Heart left ventricle (tissue), 13 donors: ENCODE measurements around the gene TXNDC8.

Experiments
- CTCF ChIP-seq, 12 donors: fragments of 200-600 bp; sonication (generic) in 4 of 12; IDR thresholded peaks; one replicate each; pipeline versions ENCODE4 v1.5.0 to v1.8.0; 2018 to 2022; ENCODE audit warnings: antibody characterized with exemption in 12 of 12, mild to moderate bottlenecking in 5 of 12
- POLR2A ChIP-seq, 2 donors: fragments of 450-650 bp; IDR thresholded peaks; one replicate each; pipeline ENCODE4 v1.6.1; 2017; ENCODE audit warnings: antibody characterized with exemption in 2 of 2, mild to moderate bottlenecking in 2 of 2, moderate library complexity in 2 of 2
- donor health status: ischemic (EF 13 %, LVEDD 7.1; RV severe dilation, severe dysfunction).
- donor health status: DM: no; HTN: yes; CAD: no.
- donor health status: DM: no; HTN: no; CAD: no.
- donor health status: ischemic (EF 25% LVEDD 6.9; RV normal size, moderate dysfunction).
- donor health status: ischemic (EF 25% LVEDD 5.7; RV mildly dilated, moderate dysfunction).
- donor health status: ischemic (EF 35%, LVEDD 5.7; RV mildly dilated, moderate dysfunction).
- donor health status: nonischemic (EF 11% LVEDD 7.7; RV severe dilation, severe dysfunction).
- donor health status: DM: yes; HTN: yes; CAD: no.
- donor health status: PGD.
- donor health status: ischemic (EF 29% LVEDD 5.4; RV normal size, mild dysfunction).
- donor health status: nonischemic (EF 23%, LVEDD 6.1; RV moderate dilation, normal function).

DNA sequence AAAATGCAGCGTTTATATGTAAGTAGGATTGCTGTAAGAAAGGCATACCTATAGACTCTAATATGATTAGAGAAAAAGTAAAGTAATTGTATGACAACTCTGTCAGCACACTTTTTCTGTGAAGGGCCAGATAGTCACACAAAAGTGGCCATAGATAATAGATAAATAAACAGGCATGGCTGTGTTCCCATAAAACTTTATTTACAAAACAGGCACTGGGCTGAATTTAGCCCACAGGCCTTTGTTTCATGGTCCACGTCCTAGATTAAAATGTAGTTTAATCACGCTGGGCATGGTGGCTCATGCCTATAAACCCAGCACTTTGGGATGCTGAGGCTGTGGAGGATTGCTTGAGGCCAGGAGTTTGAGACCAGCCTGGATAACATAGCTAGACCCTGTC, 8.7 kb upstream of the TXNDC8 start:
- TF ChIP-seq POLR2A (IDR thresholded peaks at IDR 0.05) (no peak), CTCF (IDR thresholded peaks at IDR 0.05) (no peak)
